ENCODE data around the gene NTM. TPM values are rescaled to one million over a fixed set of nuclear protein-coding genes. Genes with fewer than 3 reads are reported as not detected.

Gene NTM
- polyA plus RNA-seq, 1 experiment = 33.6 TPM

GRCh38 chr11:131615611-131616010 is 245.2 kb downstream of the NTM start:
- H3K36me3 ChIP-seq (ENCODE audit: control insufficient read depth, insufficient read depth, low read length) = no peaks in the 10 kb centered on the region
- no peaks in the 10 kb centered on the region; the same call in 1 of the 2 replicates for H3K27me3 ChIP-seq (ENCODE audit: control insufficient read depth, insufficient read depth, low read length)
- ChIA-PET CTCF (no interaction called here), POLR2A (no interaction called here)
- no peak overlapping the region for H3K4me3 ChIP-seq (ENCODE audit: low read depth, low read length)
- TF ChIP-seq, protein P1, sequence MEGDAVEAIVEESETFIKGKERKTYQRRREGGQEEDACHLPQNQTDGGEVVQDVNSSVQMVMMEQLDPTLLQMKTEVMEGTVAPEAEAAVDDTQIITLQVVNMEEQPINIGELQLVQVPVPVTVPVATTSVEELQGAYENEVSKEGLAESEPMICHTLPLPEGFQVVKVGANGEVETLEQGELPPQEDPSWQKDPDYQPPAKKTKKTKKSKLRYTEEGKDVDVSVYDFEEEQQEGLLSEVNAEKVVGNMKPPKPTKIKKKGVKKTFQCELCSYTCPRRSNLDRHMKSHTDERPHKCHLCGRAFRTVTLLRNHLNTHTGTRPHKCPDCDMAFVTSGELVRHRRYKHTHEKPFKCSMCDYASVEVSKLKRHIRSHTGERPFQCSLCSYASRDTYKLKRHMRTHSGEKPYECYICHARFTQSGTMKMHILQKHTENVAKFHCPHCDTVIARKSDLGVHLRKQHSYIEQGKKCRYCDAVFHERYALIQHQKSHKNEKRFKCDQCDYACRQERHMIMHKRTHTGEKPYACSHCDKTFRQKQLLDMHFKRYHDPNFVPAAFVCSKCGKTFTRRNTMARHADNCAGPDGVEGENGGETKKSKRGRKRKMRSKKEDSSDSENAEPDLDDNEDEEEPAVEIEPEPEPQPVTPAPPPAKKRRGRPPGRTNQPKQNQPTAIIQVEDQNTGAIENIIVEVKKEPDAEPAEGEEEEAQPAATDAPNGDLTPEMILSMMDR (IDR thresholded peaks at IDR 0.05; ENCODE audit: insufficient read depth, low read depth, low read length) = no peak
- DNase-seq (ENCODE audit: low read depth) = no peak

DNA sequence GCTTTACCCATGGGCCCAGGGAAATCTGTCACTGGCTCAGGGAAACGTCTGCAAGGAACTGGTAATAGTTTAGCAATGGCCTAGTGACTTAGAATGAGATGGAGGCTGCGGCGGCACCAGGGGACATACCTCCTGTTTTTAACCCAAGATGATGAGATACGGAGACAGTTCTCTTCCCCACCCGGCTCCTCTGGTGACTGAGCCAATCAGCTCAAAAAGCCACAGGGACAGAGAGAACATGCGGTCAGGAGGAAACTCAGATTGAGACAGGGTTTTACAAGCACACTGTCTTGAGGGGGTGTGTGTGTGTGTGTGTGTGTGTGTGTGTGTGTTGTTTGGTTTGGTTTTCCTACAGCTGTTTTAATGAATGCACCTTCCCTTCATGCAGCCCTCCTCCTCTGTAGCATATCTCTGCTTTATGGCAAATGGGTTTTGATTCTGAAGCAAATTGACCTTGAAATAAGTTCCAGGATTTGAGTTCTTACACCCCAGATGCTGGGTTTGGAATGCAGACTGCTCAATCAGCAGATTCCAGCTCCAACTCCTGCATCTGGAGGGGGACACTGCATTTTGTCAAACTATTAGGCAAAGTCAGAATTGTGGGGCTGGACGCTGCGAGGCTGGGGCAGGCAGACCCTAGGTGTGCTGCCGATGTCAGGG is 246.2 kb downstream of the NTM start:
- H3K4me3 ChIP-seq (ENCODE audit: low read depth, low read length) = no peak overlapping the region
- TF ChIP-seq, protein P1 (IDR thresholded peaks at IDR 0.05; ENCODE audit: insufficient read depth, low read depth, low read length) = no peak
- no peaks in the 10 kb centered on the region for H3K36me3 ChIP-seq (ENCODE audit: control insufficient read depth, insufficient read depth, low read length)
- POLR2A ChIA-PET = no interaction called here
- no peaks in the 10 kb centered on the region; the same call in 1 of the 2 replicates for H3K27me3 ChIP-seq (ENCODE audit: control insufficient read depth, insufficient read depth, low read length)
- DNase-seq (ENCODE audit: low read depth) = no peak
- CTCF ChIA-PET = no interaction called here

GRCh38 chr11:131618201-131618600 is 247.8 kb downstream of the NTM start:
- DNase-seq (ENCODE audit: low read depth) = no peak
- CTCF ChIA-PET = interaction anchor here (1.0 kb wide), 1 partner anchor 12 kb away, joined by 3 read pairs; no protein-coding TSS in a partner anchor

GRCh38 chr11:131622193-131622592 is 251.8 kb downstream of the NTM start:
- TF ChIP-seq, protein P1 (IDR thresholded peaks at IDR 0.05; ENCODE audit: insufficient read depth, low read depth, low read length) = no peak
- Histone ChIP-seq H3K36me3 (ENCODE audit: control insufficient read depth, insufficient read depth, low read length) (no peaks in the 10 kb centered on the region), H3K4me3 (ENCODE audit: low read depth, low read length) (no peak overlapping the region), H3K27me3 (ENCODE audit: control insufficient read depth, insufficient read depth, low read length) (no peaks in the 10 kb centered on the region)
- ChIA-PET POLR2A (no interaction called here), CTCF (no interaction called here)
- DNase-seq (ENCODE audit: low read depth) = no peak

More at GRCh38 chr11:131618201-131618600, 247.8 kb downstream of the NTM start:
- TF ChIP-seq, protein P1 (IDR thresholded peaks at IDR 0.05; ENCODE audit: insufficient read depth, low read depth, low read length) = no peak
- H3K27me3 ChIP-seq (ENCODE audit: control insufficient read depth, insufficient read depth, low read length) = no peaks in the 10 kb centered on the region
- no peak overlapping the region for H3K4me3 ChIP-seq (ENCODE audit: low read depth, low read length)
- POLR2A ChIA-PET = no interaction called here
- H3K36me3 ChIP-seq (ENCODE audit: control insufficient read depth, insufficient read depth, low read length) = no peaks in the 10 kb centered on the region

DNA sequence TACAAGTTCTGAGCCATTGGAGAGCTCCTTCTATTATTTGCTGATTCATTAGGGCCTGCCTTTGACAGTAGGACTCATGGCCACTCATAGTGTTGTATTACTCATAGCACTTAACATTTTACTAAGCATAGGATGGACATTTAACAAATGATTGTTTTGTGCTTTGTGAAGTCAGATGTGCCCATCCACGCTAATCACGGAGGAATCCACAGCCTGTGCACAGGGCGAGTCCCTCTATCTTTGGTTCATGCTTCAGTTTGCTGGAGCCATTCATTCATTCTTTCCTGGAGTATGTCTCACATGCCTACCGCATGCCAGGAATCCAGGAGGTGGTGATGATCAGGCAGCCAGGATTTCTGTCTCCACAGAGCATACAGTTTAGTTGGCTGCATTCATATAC is 254.1 kb downstream of the NTM start:
- POLR2A ChIA-PET = no interaction called here

More for the DNA sequence above, 254.1 kb downstream of the NTM start:
- TF ChIP-seq, protein P1 (IDR thresholded peaks at IDR 0.05; ENCODE audit: insufficient read depth, low read depth, low read length) = no peak
- H3K36me3 ChIP-seq (ENCODE audit: control insufficient read depth, insufficient read depth, low read length) = no peaks in the 10 kb centered on the region
- no peak for DNase-seq (ENCODE audit: low read depth)
- no peaks in the 10 kb centered on the region for H3K27me3 ChIP-seq (ENCODE audit: control insufficient read depth, insufficient read depth, low read length)
- H3K4me3 ChIP-seq (ENCODE audit: low read depth, low read length) = no peak overlapping the region
- CTCF ChIA-PET = interaction anchor here (0.6 kb wide), 1 partner anchor 193 kb away, joined by 3 read pairs; no protein-coding TSS in a partner anchor

Measured in BJ (cell line).